Trophoblast cell (in vitro differentiated cells and primary cell): ENCODE measurements around the gene GPSM3.
A peak's percentile ranks its signal among the peaks of the same experiment; 100 is the strongest.

Source experiments
- DNase-seq, 2 donors: peaks; one replicate each; pipeline ENCODE4 v3.0.0-alpha.2; 2016
- H2AFZ ChIP-seq: 2 replicates; pipeline ENCODE4 v1.6.1; 2013; ENCODE audit warnings: low read length, moderate library complexity, mild to moderate bottlenecking; ENCODE audit not compliant: insufficient read depth, poor library complexity
- H2AK5ac ChIP-seq: 2 replicates; pipeline ENCODE4 v1.6.1; 2013; ENCODE audit warnings: mild to moderate bottlenecking, low read length
- H2BK120ac ChIP-seq: 2 replicates; pipeline ENCODE4 v1.6.1; 2013; ENCODE audit warnings: low read length, mild to moderate bottlenecking, moderate library complexity; ENCODE audit not compliant: insufficient read depth, poor library complexity
- H2BK12ac ChIP-seq: 2 replicates; pipeline ENCODE4 v1.6.1; 2013; ENCODE audit warnings: mild to moderate bottlenecking, low read length, moderate library complexity
- H2BK5ac ChIP-seq: 2 replicates; pipeline ENCODE4 v1.6.1; 2013; ENCODE audit warnings: low read length, low read depth, moderate library complexity, mild to moderate bottlenecking; ENCODE audit not compliant: poor library complexity
- H3K14ac ChIP-seq: 2 replicates; pipeline ENCODE4 v1.6.1; 2013; ENCODE audit warnings: mild to moderate bottlenecking, low read length
- H3K18ac ChIP-seq: 2 replicates; pipeline ENCODE4 v1.6.1; 2013; ENCODE audit warnings: mild to moderate bottlenecking, low read length
- H3K23ac ChIP-seq: 2 replicates; pipeline ENCODE4 v1.6.1; 2013; ENCODE audit warnings: low read length
- H3K27ac ChIP-seq: 2 replicates; pipeline ENCODE4 v1.5.1; 2013; ENCODE audit warnings: low read depth, mild to moderate bottlenecking, inconsistent platforms, low read length, moderate library complexity
- H3K27me3 ChIP-seq: 2 replicates; pipeline ENCODE4 v1.6.1; 2013; ENCODE audit warnings: inconsistent platforms, mild to moderate bottlenecking, low read length, moderate library complexity; ENCODE audit not compliant: insufficient read depth
- H3K36me3 ChIP-seq, 2 experiments: 1 replicate in 1 of 2; 2 replicates in 1 of 2; pipeline ENCODE4 v1.6.1; 2013; ENCODE audit warnings: low read length in 2 of 2, mild to moderate bottlenecking in 2 of 2, moderate library complexity in 1 of 2; ENCODE audit not compliant: insufficient read depth in 2 of 2, control insufficient read depth in 1 of 2
- H3K4ac ChIP-seq: 2 replicates; pipeline ENCODE4 v1.6.1; 2013; ENCODE audit warnings: low read depth, mild to moderate bottlenecking, low read length, moderate library complexity
- H3K4me1 ChIP-seq, 2 experiments: 1 replicate in 1 of 2; 2 replicates in 1 of 2; pipeline ENCODE4 v1.6.1; 2013; ENCODE audit warnings: low read length in 2 of 2, mild to moderate bottlenecking in 2 of 2, moderate library complexity in 1 of 2; ENCODE audit not compliant: insufficient read depth in 2 of 2, control insufficient read depth in 1 of 2
- H3K4me2 ChIP-seq: 2 replicates; pipeline ENCODE4 v1.6.1; 2013; ENCODE audit warnings: inconsistent platforms, mild to moderate bottlenecking, low read length, moderate library complexity
- H3K4me3 ChIP-seq: 2 replicates; pipeline ENCODE4 v1.5.1; 2013; ENCODE audit warnings: mild to moderate bottlenecking, low read depth, low read length, inconsistent platforms
- H3K79me1 ChIP-seq: one replicate; pipeline ENCODE4 v1.6.1; 2013; ENCODE audit warnings: low read length
- H3K79me2 ChIP-seq: 2 replicates; pipeline ENCODE4 v1.6.1; 2013; ENCODE audit warnings: low read length, mild to moderate bottlenecking; ENCODE audit not compliant: control insufficient read depth, insufficient read depth, poor library complexity
- H3K9ac ChIP-seq: 2 replicates; pipeline ENCODE4 v1.6.1; 2013; ENCODE audit warnings: mild to moderate bottlenecking, low read length
- H3K9me3 ChIP-seq: 2 replicates; pipeline ENCODE4 v1.6.1; 2013; ENCODE audit warnings: low read depth, mild to moderate bottlenecking, control low read depth, inconsistent platforms, low read length; ENCODE audit not compliant: insufficient read depth
- H4K12ac ChIP-seq: 2 replicates; pipeline ENCODE4 v1.6.1; 2013; ENCODE audit warnings: low read depth, mild to moderate bottlenecking, low read length, moderate library complexity
- H4K8ac ChIP-seq: 2 replicates; pipeline ENCODE4 v1.6.1; 2013; ENCODE audit warnings: low read depth, mild to moderate bottlenecking, low read length, moderate library complexity
- H4K91ac ChIP-seq: one replicate; pipeline ENCODE4 v1.6.1; 2013; ENCODE audit warnings: low read depth, mild to moderate bottlenecking, low read length, moderate library complexity
- WGBS: extraction: QIAGEN DNeasy Blood & Tissue Kit; methylation state at CpG from one replicate; pipeline ENCODE4 v1.1.7; 2013; ENCODE audit warnings: missing lambda C conversion rate; ENCODE audit not compliant: insufficient read length, insufficient coverage; ENCODE audit errors: extremely low coverage; 5-methylcytosine and 5-hydroxymethylcytosine counted together

Gene GPSM3

GRCh38 chr6:32173051-32173727 is 19.3 kb downstream of the GPSM3 start:
- peak overlapping the region; percentile 13 for H3K4ac ChIP-seq
- no peak overlapping the region for H2BK12ac ChIP-seq
- no peak overlapping the region for H4K12ac ChIP-seq
- no peak overlapping the region for H3K4me3 ChIP-seq
- no peak overlapping the region for H3K23ac ChIP-seq
- H4K8ac ChIP-seq: no peak overlapping the region
- no peak overlapping the region for H2BK120ac ChIP-seq
- H3K79me1 ChIP-seq: peaks cover 14% of the 10 kb centered on the region
- peak overlapping the region; percentile 45 for H3K9ac ChIP-seq
- WGBS: no CpG with 5 or more reads among the region's 4 CpGs
- peak overlapping the region; percentile 45 for H3K27ac ChIP-seq
- H2AK5ac ChIP-seq: no peak overlapping the region
- no peak overlapping the region for H4K91ac ChIP-seq
- no peak overlapping the region for H3K14ac ChIP-seq
- no peak overlapping the region for H2AFZ ChIP-seq
- no peaks in the 10 kb centered on the region for H3K9me3 ChIP-seq
- no peaks in the 10 kb centered on the region for H3K27me3 ChIP-seq
- peaks cover 13 to 27% of the 10 kb centered on the region in 2 experiments for H3K4me1 ChIP-seq
- peaks cover 7% of the 10 kb centered on the region for H3K79me2 ChIP-seq
- H2BK5ac ChIP-seq: peak overlapping the region; percentile 38
- DNase-seq: no peak
- H3K4me2 ChIP-seq: peak overlapping the region; percentile 1
- H3K18ac ChIP-seq: no peak overlapping the region
- peaks cover 31 to 34% of the 10 kb centered on the region in 2 experiments for H3K36me3 ChIP-seq

- no peak overlapping the region for H2AK5ac ChIP-seq
- H4K91ac ChIP-seq: no peak overlapping the region
- no peak overlapping the region for H3K23ac ChIP-seq
- H3K4me1 ChIP-seq: peaks cover 20 to 24% of the 10 kb centered on the region in 2 experiments
- DNase-seq: no peak
- H3K36me3 ChIP-seq: peaks cover 51 to 53% of the 10 kb centered on the region in 2 experiments
- no peak overlapping the region for H3K14ac ChIP-seq
- H3K9ac ChIP-seq: no peak overlapping the region
- H3K79me2 ChIP-seq: peaks cover 7% of the 10 kb centered on the region
- H3K4me3 ChIP-seq: no peak overlapping the region
- no peak overlapping the region for H3K27ac ChIP-seq
- no peak overlapping the region for H4K8ac ChIP-seq
- H2BK120ac ChIP-seq: no peak overlapping the region
- no peak overlapping the region for H2BK5ac ChIP-seq
- H3K4me2 ChIP-seq: no peak overlapping the region
- H3K79me1 ChIP-seq: peaks cover 4% of the 10 kb centered on the region
- no peak overlapping the region for H2BK12ac ChIP-seq
- H4K12ac ChIP-seq: no peak overlapping the region
- no peaks in the 10 kb centered on the region for H3K9me3 ChIP-seq
- no CpG with 5 or more reads among the region's 6 CpGs for WGBS
- H3K27me3 ChIP-seq: no peaks in the 10 kb centered on the region
- H3K18ac ChIP-seq: no peak overlapping the region
- H3K4ac ChIP-seq: no peak overlapping the region
- no peak overlapping the region for H2AFZ ChIP-seq
Measured at GRCh38 chr6:32171234-32171633, 21.2 kb downstream of the GPSM3 start.

- H3K4me1 ChIP-seq: peaks cover 18 to 24% of the 10 kb centered on the region in 2 experiments
- H2BK5ac ChIP-seq: no peak overlapping the region
- peaks cover 2% of the 10 kb centered on the region for H3K79me2 ChIP-seq
- no CpG with 5 or more reads among the region's 11 CpGs for WGBS
- no peak overlapping the region for H3K9ac ChIP-seq
- no peaks in the 10 kb centered on the region for H3K9me3 ChIP-seq
- H3K4me2 ChIP-seq: no peak overlapping the region
- H4K12ac ChIP-seq: no peak overlapping the region
- H3K27ac ChIP-seq: no peak overlapping the region
- no peak overlapping the region for H2AK5ac ChIP-seq
- H4K8ac ChIP-seq: no peak overlapping the region
- H2AFZ ChIP-seq: no peak overlapping the region
- no peak overlapping the region for H3K4me3 ChIP-seq
- H4K91ac ChIP-seq: no peak overlapping the region
- no peak overlapping the region for H3K23ac ChIP-seq
- H2BK120ac ChIP-seq: no peak overlapping the region
- no peaks in the 10 kb centered on the region for H3K79me1 ChIP-seq
- peaks cover 55 to 59% of the 10 kb centered on the region in 2 experiments for H3K36me3 ChIP-seq
- H3K4ac ChIP-seq: no peak overlapping the region
- no peak overlapping the region for H3K14ac ChIP-seq
- H3K27me3 ChIP-seq: no peaks in the 10 kb centered on the region
- no peak overlapping the region for H3K18ac ChIP-seq
- no peak overlapping the region for H2BK12ac ChIP-seq
- no peak for DNase-seq
Measured at GRCh38 chr6:32170294-32170693, 22.1 kb downstream of the GPSM3 start.

- Histone ChIP-seq H2BK5ac (no peak overlapping the region), H2BK12ac (no peak overlapping the region), H3K4me1 (peaks cover 16 to 18% of the 10 kb centered on the region in 2 experiments), H3K4me2 (no peak overlapping the region), H4K12ac (no peak overlapping the region), H3K4ac (no peak overlapping the region), H2AK5ac (no peak overlapping the region), H3K18ac (no peak overlapping the region), H3K36me3 (peaks cover 55 to 63% of the 10 kb centered on the region in 2 experiments), H3K79me2 (no peaks in the 10 kb centered on the region), H4K8ac (no peak overlapping the region), H3K27ac (no peak overlapping the region), H2AFZ (no peak overlapping the region), H3K9ac (no peak overlapping the region), H3K4me3 (no peak overlapping the region), H3K23ac (no peak overlapping the region), H3K27me3 (no peaks in the 10 kb centered on the region), H4K91ac (no peak overlapping the region), H3K79me1 (no peaks in the 10 kb centered on the region), H3K9me3 (no peaks in the 10 kb centered on the region), H3K14ac (no peak overlapping the region), H2BK120ac (no peak overlapping the region)
- WGBS: no CpG with 5 or more reads among the region's 11 CpGs
- DNase-seq: no peak
Measured at GRCh38 chr6:32168807-32169591, 23.4 kb downstream of the GPSM3 start.
